Measurements from ENCODE around the gene DLGAP1. TPM values are rescaled to one million over a fixed set of nuclear protein-coding genes. Genes with fewer than 3 reads are reported as not detected.
"Not testable (repeated sequence)": the region's sequence is repeated elsewhere in the genome, so short reads cannot be mapped to it uniquely, and the experiment has no call there.

Gene DLGAP1
- total and polyA plus RNA-seq, 10 donors = 0.11 to 6.0 (median 2.1) TPM

DNA sequence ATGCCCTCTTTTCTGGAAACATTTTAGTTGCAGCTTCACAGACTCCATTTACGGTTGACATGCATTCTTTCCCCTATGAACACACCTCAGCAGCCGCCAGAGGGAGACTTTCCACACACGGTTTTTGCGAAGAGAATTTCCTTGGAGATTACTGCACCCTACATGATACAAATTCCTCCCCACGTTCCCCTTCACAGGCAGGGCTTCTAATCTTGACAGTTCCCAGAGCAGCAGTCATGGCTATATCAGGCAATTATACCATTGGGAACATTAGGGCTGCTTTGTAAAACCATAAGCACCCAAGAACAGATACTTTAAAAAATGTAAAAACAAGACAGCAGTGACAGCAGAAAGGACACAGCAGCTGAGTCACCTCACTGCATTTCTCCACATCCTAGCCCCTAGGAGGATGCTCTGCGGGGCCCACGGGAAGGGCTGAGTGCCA lies 751.4 kb downstream of the DLGAP1 start:
- Histone ChIP-seq H3K27ac (no peak overlapping the region), H3K4me1 (peaks cover 0 to 22% (median 6%) of the 10 kb centered on the region in 6 donors), H3K9me3 (no peaks in the 10 kb centered on the region), H3K36me3 (no peaks in the 10 kb centered on the region), H3K4me3 (no peak overlapping the region), H3K27me3 (replicated peaks in 1 of 7) (peaks cover 0 to 51% (median 0%) of the 10 kb centered on the region in 7 donors)
- TF ChIP-seq, protein P1, sequence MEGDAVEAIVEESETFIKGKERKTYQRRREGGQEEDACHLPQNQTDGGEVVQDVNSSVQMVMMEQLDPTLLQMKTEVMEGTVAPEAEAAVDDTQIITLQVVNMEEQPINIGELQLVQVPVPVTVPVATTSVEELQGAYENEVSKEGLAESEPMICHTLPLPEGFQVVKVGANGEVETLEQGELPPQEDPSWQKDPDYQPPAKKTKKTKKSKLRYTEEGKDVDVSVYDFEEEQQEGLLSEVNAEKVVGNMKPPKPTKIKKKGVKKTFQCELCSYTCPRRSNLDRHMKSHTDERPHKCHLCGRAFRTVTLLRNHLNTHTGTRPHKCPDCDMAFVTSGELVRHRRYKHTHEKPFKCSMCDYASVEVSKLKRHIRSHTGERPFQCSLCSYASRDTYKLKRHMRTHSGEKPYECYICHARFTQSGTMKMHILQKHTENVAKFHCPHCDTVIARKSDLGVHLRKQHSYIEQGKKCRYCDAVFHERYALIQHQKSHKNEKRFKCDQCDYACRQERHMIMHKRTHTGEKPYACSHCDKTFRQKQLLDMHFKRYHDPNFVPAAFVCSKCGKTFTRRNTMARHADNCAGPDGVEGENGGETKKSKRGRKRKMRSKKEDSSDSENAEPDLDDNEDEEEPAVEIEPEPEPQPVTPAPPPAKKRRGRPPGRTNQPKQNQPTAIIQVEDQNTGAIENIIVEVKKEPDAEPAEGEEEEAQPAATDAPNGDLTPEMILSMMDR (IDR thresholded peaks at IDR 0.05 in 8 of 11, conservative IDR thresholded peaks at IDR 0.05 in 3 of 11) = peak in 9 of 11 experiments; percentile 29 to 68 (median 57)
- no peak for TF ChIP-seq POLR2A (IDR thresholded peaks at IDR 0.05)
- TF ChIP-seq POLR2AphosphoS5 (IDR thresholded peaks at IDR 0.05) = no peak
- 14 to 28% (median 22%) methylated on average over 7 of the region's 7 CpGs for WGBS, 5 donors
- DNase-seq = no peak
- intact Hi-C loops (cut with DNase I; ENCODE audit: low total_unique reads) = loop anchor here (5.0 to 10.0 kb wide), 2 partner anchors 171 to 294 kb away; no protein-coding TSS in a partner anchor

DNA sequence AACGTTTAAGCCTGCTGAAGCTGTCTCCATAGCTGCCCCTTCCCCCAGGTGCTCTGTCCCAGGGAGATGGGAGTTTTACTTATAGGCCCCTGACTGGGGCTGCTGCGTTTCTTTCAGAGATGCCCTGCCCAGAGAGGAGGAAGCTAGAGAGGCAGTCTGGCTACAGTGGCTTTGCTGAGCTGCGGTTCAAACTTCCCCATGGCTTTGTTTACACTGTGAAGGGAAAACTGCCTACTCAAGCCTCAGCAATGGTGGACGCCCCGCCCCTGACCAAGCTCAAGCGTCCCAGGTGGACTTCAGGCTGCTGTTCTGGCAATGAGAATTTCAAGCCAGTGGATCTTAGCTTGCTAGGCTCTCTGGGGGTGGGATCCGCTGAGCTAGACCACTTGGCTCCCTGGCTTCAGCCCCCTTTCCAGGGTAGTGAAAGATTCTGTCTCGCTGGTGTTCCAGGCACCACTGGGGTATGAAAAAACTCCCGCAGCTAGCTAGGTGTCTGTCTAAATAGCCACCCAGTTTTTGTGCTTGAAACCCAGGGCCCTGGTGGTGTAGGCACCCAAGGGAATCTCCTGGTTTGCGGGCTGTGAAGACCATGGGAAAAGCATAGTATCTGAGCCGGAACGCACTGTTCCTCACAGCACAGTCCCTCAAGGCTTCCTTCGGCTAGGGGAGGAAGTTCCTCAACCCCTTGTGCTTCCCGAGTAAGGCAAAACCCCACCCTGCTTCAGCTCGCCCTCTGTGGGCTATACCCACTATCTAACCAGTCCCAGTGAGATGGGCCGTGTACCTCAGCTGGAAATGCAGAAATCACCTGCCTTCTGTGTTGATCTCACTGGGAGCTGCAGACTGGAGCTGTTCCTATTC lies 755.2 kb downstream of the DLGAP1 start:
- Histone ChIP-seq H3K4me3 (peak overlapping the region in 2 of 8 donors; percentile 14 to 46), H3K4me1 (peaks cover 0 to 22% (median 6%) of the 10 kb centered on the region in 6 donors), H3K27me3 (replicated peaks in 1 of 7) (peaks cover 0 to 36% (median 0%) of the 10 kb centered on the region in 7 donors), H3K27ac (peak overlapping the region in 4 of 8 donors; percentile 33 to 77 (median 64))
- 25 to 45% (median 31%) methylated on average over 10 to 16 of the region's 16 CpGs for WGBS, 5 donors
- H3K36me3 ChIP-seq, H3K9me3 ChIP-seq: not testable (repeated sequence)
- intact Hi-C loops (cut with DNase I; ENCODE audit: low total_unique reads) = loop anchor here (5.0 to 10.0 kb wide), 2 partner anchors 175 to 297 kb away; no protein-coding TSS in a partner anchor
- DNase-seq = peak; percentile 84

DNA sequence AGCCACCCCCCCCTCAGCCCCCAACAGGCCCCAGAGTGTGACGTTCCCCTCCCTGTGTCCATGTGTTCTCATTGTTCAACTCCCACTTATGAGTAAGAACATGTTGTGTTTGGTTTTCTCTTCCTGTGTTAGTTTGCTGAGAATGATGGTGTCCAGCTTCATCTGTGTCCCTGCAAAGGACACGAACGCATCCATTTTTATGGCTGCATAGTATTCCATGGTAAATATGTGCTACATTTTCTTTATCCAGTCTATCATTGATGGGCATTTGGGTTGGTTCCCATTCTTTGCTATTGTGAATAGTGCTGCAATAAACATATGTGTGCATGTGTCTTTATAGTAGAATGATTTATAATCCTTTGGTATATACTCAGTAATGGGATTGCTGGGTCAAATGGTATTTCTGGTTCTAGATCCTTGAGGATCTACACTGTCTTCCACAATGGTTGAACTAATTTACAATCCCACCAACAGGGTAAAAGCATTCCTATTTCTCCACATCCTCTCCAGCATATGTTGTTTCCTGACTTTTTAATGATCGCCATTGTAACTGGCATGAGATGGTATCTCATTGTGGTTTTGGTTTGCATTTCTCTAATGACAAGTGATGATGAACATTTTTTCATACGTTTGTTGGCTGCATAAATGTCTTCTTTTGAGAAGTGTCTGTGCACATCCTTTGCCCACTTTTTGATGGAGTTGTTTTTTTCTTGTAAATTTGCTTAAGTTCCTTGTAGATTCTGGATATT lies 760.9 kb downstream of the DLGAP1 start:
- H3K4me1 ChIP-seq; H3K9me3 ChIP-seq; H3K27ac ChIP-seq; H3K4me3 ChIP-seq; DNase-seq; H3K36me3 ChIP-seq; H3K27me3 ChIP-seq (replicated peaks in 1 of 7); intact Hi-C loops (cut with DNase I; ENCODE audit: low total_unique reads): not testable (repeated sequence)
- WGBS, 5 donors = 61 to 67% (median 64%) methylated on average over 5 of the region's 5 CpGs

DNA sequence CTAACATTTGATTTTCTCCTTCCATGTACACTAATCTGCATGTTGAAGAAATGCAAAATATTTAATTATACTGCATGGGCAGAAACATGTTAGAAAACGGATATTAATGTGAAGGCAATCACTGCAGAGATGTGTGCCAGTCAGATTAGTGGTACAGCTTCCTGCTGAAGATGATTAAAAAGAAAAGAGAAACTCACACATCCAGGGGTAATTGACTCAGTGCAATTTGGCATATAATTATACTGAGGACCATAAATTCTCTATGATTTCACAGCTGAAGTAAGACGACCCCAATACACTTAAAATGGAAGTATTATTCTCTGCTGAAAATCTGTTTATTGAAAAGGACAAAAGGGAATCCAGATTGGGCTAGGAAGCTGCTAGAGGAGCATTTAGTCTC lies 761.7 kb downstream of the DLGAP1 start:
- no peaks in the 10 kb centered on the region for H3K4me1 ChIP-seq
- H3K27me3 ChIP-seq (replicated peaks in 1 of 7) = no peaks in the 10 kb centered on the region
- whole genome bisulfite sequencing, 5 donors = 18 to 48% (median 38%) methylated on average over 2 of the region's 2 CpGs
- H3K36me3 ChIP-seq = no peaks in the 10 kb centered on the region
- no peak overlapping the region for H3K27ac ChIP-seq
- no peaks in the 10 kb centered on the region for H3K9me3 ChIP-seq
- TF ChIP-seq, protein P1 (IDR thresholded peaks at IDR 0.05 in 8 of 11, conservative IDR thresholded peaks at IDR 0.05 in 3 of 11) = no peak
- no peak for TF ChIP-seq POLR2A (IDR thresholded peaks at IDR 0.05)
- no peak for TF ChIP-seq POLR2AphosphoS5 (IDR thresholded peaks at IDR 0.05)
- intact Hi-C loops (cut with DNase I; ENCODE audit: low total_unique reads) = no loop called here
- H3K4me3 ChIP-seq = no peak overlapping the region
- no peak for DNase-seq

DNA sequence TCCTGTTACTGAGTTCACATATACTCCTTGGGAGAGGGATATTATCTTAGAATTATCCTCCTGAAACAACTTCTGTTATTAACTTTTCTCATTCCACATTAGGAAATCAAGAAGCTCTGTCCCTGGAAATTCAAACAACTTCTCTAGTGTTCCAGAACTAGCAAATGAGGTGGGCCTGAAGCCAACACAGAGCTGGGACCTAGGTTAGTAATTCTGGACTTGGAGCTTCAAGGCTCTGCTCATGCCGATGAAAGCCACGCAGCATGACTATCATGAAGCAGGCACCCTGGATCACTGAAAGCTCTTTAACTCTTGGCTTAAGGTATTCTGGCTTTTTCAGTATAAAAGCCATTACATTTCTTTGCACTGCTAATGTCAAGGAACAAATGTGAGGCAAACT lies 762.4 kb downstream of the DLGAP1 start:
- Histone ChIP-seq H3K4me3 (no peak overlapping the region), H3K4me1 (no peaks in the 10 kb centered on the region), H3K36me3 (no peaks in the 10 kb centered on the region), H3K27ac (no peak overlapping the region), H3K27me3 (replicated peaks in 1 of 7) (no peaks in the 10 kb centered on the region), H3K9me3 (no peaks in the 10 kb centered on the region)
- no peak for DNase-seq
- 95 to 99% (median 98%) methylated on average over 2 of the region's 2 CpGs for WGBS, 5 donors
- intact Hi-C loops (cut with DNase I; ENCODE audit: low total_unique reads) = no loop called here
- TF ChIP-seq POLR2A (IDR thresholded peaks at IDR 0.05) = no peak
- no peak for TF ChIP-seq POLR2AphosphoS5 (IDR thresholded peaks at IDR 0.05)
- TF ChIP-seq, protein P1 (IDR thresholded peaks at IDR 0.05 in 8 of 11, conservative IDR thresholded peaks at IDR 0.05 in 3 of 11) = no peak

Measured in spleen (tissue), 11 donors.